ENCODE measurements around the gene ARHGAP15. TPM values are rescaled to one million over a fixed set of nuclear protein-coding genes. Genes with fewer than 3 reads are reported as not detected.

Gene ARHGAP15
- total and polyA plus RNA-seq, 7 experiments from 2014 or later, result 164 to 311 (median 201) TPM

DNA sequence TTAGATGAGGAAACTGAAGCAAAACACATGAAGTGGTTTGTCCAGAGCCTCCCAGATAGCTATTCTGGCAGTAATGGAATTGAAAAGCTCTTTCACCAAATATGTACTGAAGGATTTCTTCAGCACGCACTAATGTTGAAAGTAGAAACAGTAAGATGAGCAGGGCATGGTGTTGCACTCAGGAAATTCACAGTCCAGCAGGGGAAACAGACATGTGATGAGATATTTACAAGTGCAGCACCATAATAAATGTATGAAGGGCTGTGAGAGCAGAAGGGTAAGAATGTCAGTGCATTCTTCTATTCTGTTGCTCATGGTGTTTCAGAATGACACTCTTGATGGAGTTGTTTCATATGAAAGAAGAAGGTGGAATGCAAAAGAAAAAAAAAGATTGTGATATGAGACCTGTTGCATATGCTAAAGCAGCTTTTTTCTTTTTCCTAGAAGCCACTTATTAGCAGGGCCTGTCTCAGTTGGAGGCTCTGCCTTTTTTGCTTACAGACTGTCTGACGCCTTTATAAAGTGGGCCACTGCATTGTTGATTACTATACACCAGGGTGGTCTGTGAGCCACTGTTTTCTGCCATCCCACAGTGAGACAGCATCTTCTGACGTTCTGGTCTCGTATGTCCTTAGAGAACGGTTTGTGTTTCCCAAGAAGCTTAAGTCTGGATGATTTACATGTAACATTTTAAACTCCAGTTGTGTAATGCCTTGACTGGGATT, 516.9 kb downstream of the ARHGAP15 start:
- Histone ChIP-seq H3K36me3 (ENCODE audit: control insufficient read depth in 2 of 3, insufficient read depth in 3 of 3, low read length in 3 of 3) (peaks cover 0 to 12% (median 3%) of the 10 kb centered on the region in 3 experiments), H3K4me3 (ENCODE audit: low read length) (no peak overlapping the region), H3K9me3 (ENCODE audit: control insufficient read depth in 2 of 3, low read length in 3 of 3) (no peaks in the 10 kb centered on the region), H3K27ac (ENCODE audit: low read depth, low read length) (no peak overlapping the region), H3K27me3 (ENCODE audit: control insufficient read depth in 2 of 2, insufficient read depth in 2 of 2, low read length in 2 of 2) (no peaks in the 10 kb centered on the region), H3K4me1 (ENCODE audit: control insufficient read depth in 2 of 2, insufficient read depth in 2 of 2, low read length in 2 of 2) (no peaks in the 10 kb centered on the region)
- peaks cover 0 to 27% (median 19%) of the 10 kb centered on the region in 7 donors for H3K4me1 Mint-ChIP-seq
- H3K4me3 Mint-ChIP-seq, result no peak overlapping the region
- DNase-seq, result no peak
- no peak overlapping the region for H3K27ac Mint-ChIP-seq
- ATAC-seq, result no peak
- intact Hi-C loops (cut with micrococcal nuclease), result no loop called here
- CTCF ChIA-PET, result no interaction called here
- POLR2A ChIA-PET, result no interaction called here
- peaks cover 0 to 32% (median 12%) of the 10 kb centered on the region in 11 donors for H3K9me3 Mint-ChIP-seq
- no peaks in the 10 kb centered on the region for H3K27me3 Mint-ChIP-seq
- peaks cover 37 to 92% (median 85%) of the 10 kb centered on the region in 5 donors for H3K36me3 Mint-ChIP-seq

- no peaks in the 10 kb centered on the region for H3K27me3 ChIP-seq (ENCODE audit: control insufficient read depth in 2 of 2, insufficient read depth in 2 of 2, low read length in 2 of 2)
- H3K27ac ChIP-seq (ENCODE audit: low read depth, low read length), result no peak overlapping the region
- H3K36me3 Mint-ChIP-seq, result peaks cover 37 to 87% (median 85%) of the 10 kb centered on the region in 5 donors
- POLR2A ChIA-PET, result no interaction called here
- H3K36me3 ChIP-seq (ENCODE audit: control insufficient read depth in 2 of 3, insufficient read depth in 3 of 3, low read length in 3 of 3), result peaks cover 0 to 13% (median 7%) of the 10 kb centered on the region in 3 experiments
- peaks cover 0 to 52% (median 25%) of the 10 kb centered on the region in 11 donors for H3K9me3 Mint-ChIP-seq
- H3K9me3 ChIP-seq (ENCODE audit: control insufficient read depth in 2 of 3, low read length in 3 of 3), result peaks cover 0 to 7% (median 3%) of the 10 kb centered on the region in 3 experiments
- DNase-seq (no peak), ATAC-seq (no peak)
- H3K27ac Mint-ChIP-seq, result no peak overlapping the region
- H3K4me3 Mint-ChIP-seq, result no peak overlapping the region
- CTCF ChIA-PET, result no interaction called here
- H3K4me1 Mint-ChIP-seq, result peaks cover 0 to 7% (median 2%) of the 10 kb centered on the region in 7 donors
- no peak overlapping the region for H3K4me3 ChIP-seq (ENCODE audit: low read length)
- no peaks in the 10 kb centered on the region for H3K4me1 ChIP-seq (ENCODE audit: control insufficient read depth in 2 of 2, insufficient read depth in 2 of 2, low read length in 2 of 2)
- intact Hi-C loops (cut with micrococcal nuclease), result no loop called here
- no peaks in the 10 kb centered on the region for H3K27me3 Mint-ChIP-seq
Measured at GRCh38 chr2:143649226-143649740, 520.1 kb downstream of the ARHGAP15 start.

DNA sequence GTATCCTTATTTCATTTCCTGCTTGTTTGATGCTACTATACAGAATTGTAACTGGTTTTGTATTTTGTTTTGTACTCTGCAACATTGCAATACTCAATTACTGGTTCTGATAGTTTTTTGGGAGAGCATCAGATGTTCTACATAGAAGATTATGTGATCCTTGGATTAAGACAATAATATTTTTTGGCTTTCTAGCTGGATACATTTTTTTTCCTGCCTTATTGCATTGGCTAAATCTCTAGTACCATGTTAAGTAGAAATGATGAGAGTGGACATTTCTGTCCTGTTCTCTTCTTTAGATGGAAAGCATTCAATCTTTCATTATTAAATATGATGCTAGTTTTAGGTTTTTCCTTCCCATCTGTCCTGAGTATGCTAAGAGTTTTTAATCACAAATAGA, 523.5 kb downstream of the ARHGAP15 start:
- DNase-seq, result no peak
- no peak overlapping the region for H3K4me3 ChIP-seq (ENCODE audit: low read length)
- no peak overlapping the region for H3K4me3 Mint-ChIP-seq
- intact Hi-C loops (cut with micrococcal nuclease), result no loop called here
- ChIA-PET POLR2A (no interaction called here), CTCF (no interaction called here)
- H3K4me1 ChIP-seq (ENCODE audit: control insufficient read depth in 2 of 2, insufficient read depth in 2 of 2, low read length in 2 of 2), result peaks cover 0 to 4% of the 10 kb centered on the region in 2 donors
- H3K36me3 ChIP-seq (ENCODE audit: control insufficient read depth in 2 of 3, insufficient read depth in 3 of 3, low read length in 3 of 3), result peaks cover 0 to 17% (median 7%) of the 10 kb centered on the region in 3 experiments
- H3K27me3 Mint-ChIP-seq, result no peaks in the 10 kb centered on the region
- H3K27me3 ChIP-seq (ENCODE audit: control insufficient read depth in 2 of 2, insufficient read depth in 2 of 2, low read length in 2 of 2), result no peaks in the 10 kb centered on the region
- no peak overlapping the region for H3K27ac Mint-ChIP-seq
- peaks cover 0 to 52% (median 25%) of the 10 kb centered on the region in 11 donors for H3K9me3 Mint-ChIP-seq
- no peak overlapping the region for H3K27ac ChIP-seq (ENCODE audit: low read depth, low read length)
- peaks cover 0 to 20% (median 2%) of the 10 kb centered on the region in 7 donors for H3K4me1 Mint-ChIP-seq
- ATAC-seq, result no peak
- H3K9me3 ChIP-seq (ENCODE audit: control insufficient read depth in 2 of 3, low read length in 3 of 3), result peaks cover 0 to 7% (median 3%) of the 10 kb centered on the region in 3 experiments
- peaks cover 36 to 88% (median 84%) of the 10 kb centered on the region in 5 donors for H3K36me3 Mint-ChIP-seq

- Histone ChIP-seq H3K27me3 (ENCODE audit: control insufficient read depth in 2 of 2, insufficient read depth in 2 of 2, low read length in 2 of 2) (no peaks in the 10 kb centered on the region), H3K4me3 (ENCODE audit: low read length) (no peak overlapping the region), H3K27ac (ENCODE audit: low read depth, low read length) (no peak overlapping the region), H3K9me3 (ENCODE audit: control insufficient read depth in 2 of 3, low read length in 3 of 3) (no peaks in the 10 kb centered on the region), H3K4me1 (ENCODE audit: control insufficient read depth in 2 of 2, insufficient read depth in 2 of 2, low read length in 2 of 2) (no peaks in the 10 kb centered on the region), H3K36me3 (ENCODE audit: control insufficient read depth in 2 of 3, insufficient read depth in 3 of 3, low read length in 3 of 3) (no peaks in the 10 kb centered on the region)
- CTCF ChIA-PET, result no interaction called here
- Mint-ChIP-seq H3K9me3 (peaks cover 0 to 4% (median 0%) of the 10 kb centered on the region in 11 donors), H3K36me3 (peaks cover 3 to 42% (median 27%) of the 10 kb centered on the region in 5 donors), H3K4me3 (no peak overlapping the region), H3K27me3 (no peaks in the 10 kb centered on the region), H3K27ac (peak overlapping the region in 4 of 9 donors; percentile 5 to 46 (median 12)), H3K4me1 (peaks cover 0 to 17% (median 0%) of the 10 kb centered on the region in 7 donors)
- POLR2A ChIA-PET, result interaction anchor here (0.6 kb wide), 1 partner anchor 519 kb away, joined by 3 read pairs; no protein-coding TSS in a partner anchor
- ATAC-seq (no peak), DNase-seq (no peak)
- intact Hi-C loops (cut with micrococcal nuclease), result no loop called here
Measured at GRCh38 chr2:143668234-143668633, 539.0 kb downstream of the ARHGAP15 start.

DNA sequence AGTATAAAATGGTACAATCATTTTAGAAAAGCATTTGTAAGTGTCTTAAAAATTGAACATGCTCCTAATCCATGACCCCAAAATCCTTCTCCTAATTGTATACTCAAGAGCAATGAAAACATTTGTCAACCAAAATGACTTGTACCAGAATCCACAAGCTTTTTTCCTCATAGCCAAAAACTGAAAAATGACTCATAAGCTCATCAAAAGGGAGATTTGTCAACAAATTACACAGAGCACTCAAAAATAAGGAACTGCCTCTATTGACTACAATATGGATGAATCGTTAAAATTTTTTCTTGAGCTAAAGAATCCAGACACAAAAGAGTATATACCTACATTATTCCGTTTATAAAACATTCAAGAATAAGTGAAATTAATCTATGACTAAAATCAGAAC, 544.8 kb downstream of the ARHGAP15 start:
- no peak for ATAC-seq
- Histone ChIP-seq H3K36me3 (ENCODE audit: control insufficient read depth in 2 of 3, insufficient read depth in 3 of 3, low read length in 3 of 3) (no peaks in the 10 kb centered on the region), H3K27me3 (ENCODE audit: control insufficient read depth in 2 of 2, insufficient read depth in 2 of 2, low read length in 2 of 2) (no peaks in the 10 kb centered on the region), H3K4me3 (ENCODE audit: low read length) (no peak overlapping the region), H3K4me1 (ENCODE audit: control insufficient read depth in 2 of 2, insufficient read depth in 2 of 2, low read length in 2 of 2) (no peaks in the 10 kb centered on the region), H3K27ac (ENCODE audit: low read depth, low read length) (no peak overlapping the region), H3K9me3 (ENCODE audit: control insufficient read depth in 2 of 3, low read length in 3 of 3) (no peaks in the 10 kb centered on the region)
- Mint-ChIP-seq H3K9me3 (peaks cover 0 to 4% (median 0%) of the 10 kb centered on the region in 11 donors), H3K4me1 (peaks cover 7 to 48% (median 24%) of the 10 kb centered on the region in 7 donors), H3K27me3 (no peaks in the 10 kb centered on the region), H3K4me3 (no peak overlapping the region), H3K27ac (peak overlapping the region in 1 of 9 donors; percentile 27), H3K36me3 (peaks cover 16 to 71% (median 48%) of the 10 kb centered on the region in 5 donors)
- no peak for DNase-seq
- ChIA-PET CTCF (no interaction called here), POLR2A (no interaction called here)
- intact Hi-C loops (cut with micrococcal nuclease), result no loop called here

GRCh38 chr2:143675021-143675420, 545.8 kb downstream of the ARHGAP15 start:
- no peak for ATAC-seq
- intact Hi-C loops (cut with micrococcal nuclease), result no loop called here
- POLR2A ChIA-PET, result no interaction called here
- H3K27ac Mint-ChIP-seq, result no peak overlapping the region
- Histone ChIP-seq H3K36me3 (ENCODE audit: control insufficient read depth in 2 of 3, insufficient read depth in 3 of 3, low read length in 3 of 3) (no peaks in the 10 kb centered on the region), H3K9me3 (ENCODE audit: control insufficient read depth in 2 of 3, low read length in 3 of 3) (no peaks in the 10 kb centered on the region), H3K4me3 (ENCODE audit: low read length) (no peak overlapping the region), H3K27ac (ENCODE audit: low read depth, low read length) (no peak overlapping the region), H3K4me1 (ENCODE audit: control insufficient read depth in 2 of 2, insufficient read depth in 2 of 2, low read length in 2 of 2) (no peaks in the 10 kb centered on the region), H3K27me3 (ENCODE audit: control insufficient read depth in 2 of 2, insufficient read depth in 2 of 2, low read length in 2 of 2) (no peaks in the 10 kb centered on the region)
- peaks cover 0 to 4% (median 0%) of the 10 kb centered on the region in 11 donors for H3K9me3 Mint-ChIP-seq
- CTCF ChIA-PET, result no interaction called here
- no peaks in the 10 kb centered on the region for H3K27me3 Mint-ChIP-seq
- H3K4me1 Mint-ChIP-seq, result peaks cover 7 to 53% (median 29%) of the 10 kb centered on the region in 7 donors
- no peak for DNase-seq
- H3K4me3 Mint-ChIP-seq, result no peak overlapping the region
- H3K36me3 Mint-ChIP-seq, result peaks cover 16 to 68% (median 43%) of the 10 kb centered on the region in 5 donors

Measured in naive thymus-derived CD4-positive, alpha-beta T cell (primary cell).